Femur (tissue), 1 donor: Measurements from ENCODE around the gene MRPL14.
A peak's percentile ranks its signal among the peaks of the same experiment; 100 is the strongest.

ENCODE experiments used
- DNase-seq: peaks from one replicate; pipeline ENCODE4 v3.0.0-alpha.2; 2017

Gene MRPL14

GRCh38 chr6:44077214-44077946 lies 49.9 kb downstream of the MRPL14 start:
- no peak for DNase-seq

- no peak for DNase-seq
Observed at GRCh38 chr6:44076356-44077213, 50.7 kb downstream of the MRPL14 start.

- no peak for DNase-seq
Observed at GRCh38 chr6:44075647-44076355, 51.5 kb downstream of the MRPL14 start.

- no peak for DNase-seq
Observed at GRCh38 chr6:44074813-44075646, 52.2 kb downstream of the MRPL14 start.

GRCh38 chr6:44074439-44074812 lies 52.8 kb downstream of the MRPL14 start:
- DNase-seq: peak; percentile 92

- DNase-seq: peak; percentile 77
Observed at GRCh38 chr6:44073612-44074438, 53.4 kb downstream of the MRPL14 start.

- DNase-seq: peak; percentile 94
Observed at GRCh38 chr6:44072959-44073611, 54.2 kb downstream of the MRPL14 start.

- no peak for DNase-seq
Observed at GRCh38 chr6:44072452-44072958, 54.7 kb downstream of the MRPL14 start.

- peak; percentile 71 for DNase-seq
Observed at GRCh38 chr6:44071670-44072451, 55.4 kb downstream of the MRPL14 start.

- no peak for DNase-seq
Observed at GRCh38 chr6:44068607-44069296, 58.5 kb downstream of the MRPL14 start.

- no peak for DNase-seq
Observed at GRCh38 chr6:44067173-44068139, 59.8 kb downstream of the MRPL14 start.

- DNase-seq: no peak
Observed at GRCh38 chr6:44066394-44067172, 60.7 kb downstream of the MRPL14 start.

- no peak for DNase-seq
Observed at GRCh38 chr6:44065443-44066140, 61.7 kb downstream of the MRPL14 start.

- no peak for DNase-seq
Observed at GRCh38 chr6:44064948-44065272, 62.3 kb downstream of the MRPL14 start.

- peak; percentile 66 for DNase-seq
Observed at GRCh38 chr6:44064089-44064947, 62.9 kb downstream of the MRPL14 start.

GRCh38 chr6:44063561-44064059 lies 63.6 kb downstream of the MRPL14 start:
- no peak for DNase-seq
